ENCODE measurements around the gene E2F4.

E2F4 gene

DNA sequence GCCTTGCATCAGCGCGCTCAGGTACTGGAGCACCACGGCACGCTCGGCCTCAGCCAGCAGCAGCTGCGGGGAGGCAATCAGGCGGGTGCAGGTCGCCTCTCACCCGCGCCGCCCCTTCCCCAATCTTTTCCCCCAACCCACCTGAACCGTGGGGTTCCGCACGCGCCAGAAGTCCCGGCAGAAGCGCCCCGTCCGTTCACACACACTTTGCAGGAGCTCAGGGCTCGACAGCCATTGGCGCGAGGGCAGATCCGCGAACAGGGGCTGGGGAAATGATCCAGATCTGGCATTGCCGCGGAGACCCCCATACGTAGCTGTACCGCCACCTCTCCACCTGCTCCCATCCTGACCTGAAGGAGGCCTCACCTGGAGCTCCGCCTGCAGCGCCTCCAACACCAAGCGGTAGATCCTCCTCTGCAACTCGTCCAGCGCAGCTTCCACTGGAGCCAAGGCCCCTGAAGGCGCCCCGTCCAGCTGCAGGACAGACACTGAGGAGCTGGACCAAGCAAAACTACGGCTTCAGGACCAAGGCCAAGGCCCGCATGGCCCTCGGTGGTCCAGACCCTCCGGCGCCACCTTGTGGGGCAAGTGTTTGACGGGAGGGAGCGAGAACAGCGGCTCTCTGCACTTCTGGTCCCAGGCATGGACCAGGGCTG, 6.8 kb upstream of the E2F4 start:
- no peaks in the 10 kb centered on the region for H3K9me3 ChIP-seq (ENCODE audit: control insufficient read depth in 2 of 2, low read length in 2 of 2)
- H3K4me1 ChIP-seq (ENCODE audit: control insufficient read depth in 2 of 2, insufficient read depth in 2 of 2, low read length in 2 of 2), result peaks cover 24% of the 10 kb centered on the region in 2 donors
- no peaks in the 10 kb centered on the region for H3K36me3 ChIP-seq (ENCODE audit: control insufficient read depth in 2 of 2, insufficient read depth in 2 of 2, low read length in 2 of 2)
- H3K27me3 ChIP-seq (ENCODE audit: control insufficient read depth in 2 of 2, insufficient read depth in 2 of 2, low read length in 2 of 2), result peaks cover 0 to 2% of the 10 kb centered on the region in 2 donors
- H3K9ac ChIP-seq (ENCODE audit: low read depth in 1 of 2, low read length in 2 of 2), result peak overlapping the region; percentile 14 to 93
- H3K27ac ChIP-seq (ENCODE audit: low read depth in 2 of 2, low read length in 2 of 2), result no peak overlapping the region
- peak overlapping the region; percentile 64 to 92 for H3K4me3 ChIP-seq (ENCODE audit: low read length in 2 of 2)

DNA sequence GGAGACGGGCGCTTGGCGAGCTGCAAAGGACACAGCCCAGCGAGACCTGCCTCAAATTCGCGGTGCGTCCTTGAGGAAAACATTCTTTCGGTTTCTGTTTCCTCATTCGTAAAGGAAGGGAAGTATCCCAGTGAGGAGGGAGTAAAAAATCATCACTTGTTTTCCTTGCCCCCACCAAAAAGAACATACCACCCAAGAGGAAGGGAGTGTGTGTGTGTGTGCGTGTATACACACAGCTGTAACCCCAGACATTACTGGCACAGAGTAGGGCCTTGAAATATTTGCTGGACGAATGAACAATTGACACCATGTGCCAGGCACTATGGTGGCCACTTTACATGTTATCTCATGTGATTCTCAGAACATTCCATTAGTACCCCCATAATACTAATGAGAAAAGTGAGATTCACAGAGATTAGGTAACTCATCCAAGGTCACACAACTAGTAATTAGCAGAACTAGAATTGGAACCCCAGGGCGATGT, 6.3 kb upstream of the E2F4 start:
- peak overlapping the region; percentile 14 for H3K9ac ChIP-seq (ENCODE audit: low read depth in 1 of 2, low read length in 2 of 2)
- H3K4me1 ChIP-seq (ENCODE audit: control insufficient read depth in 2 of 2, insufficient read depth in 2 of 2, low read length in 2 of 2), result peaks cover 26 to 29% of the 10 kb centered on the region in 2 donors
- no peaks in the 10 kb centered on the region for H3K36me3 ChIP-seq (ENCODE audit: control insufficient read depth in 2 of 2, insufficient read depth in 2 of 2, low read length in 2 of 2)
- peaks cover 0 to 2% of the 10 kb centered on the region in 2 donors for H3K27me3 ChIP-seq (ENCODE audit: control insufficient read depth in 2 of 2, insufficient read depth in 2 of 2, low read length in 2 of 2)
- no peaks in the 10 kb centered on the region for H3K9me3 ChIP-seq (ENCODE audit: control insufficient read depth in 2 of 2, low read length in 2 of 2)
- H3K27ac ChIP-seq (ENCODE audit: low read depth in 2 of 2, low read length in 2 of 2), result no peak overlapping the region
- peak overlapping the region in 1 of 2 donors; percentile 64 for H3K4me3 ChIP-seq (ENCODE audit: low read length in 2 of 2)

DNA sequence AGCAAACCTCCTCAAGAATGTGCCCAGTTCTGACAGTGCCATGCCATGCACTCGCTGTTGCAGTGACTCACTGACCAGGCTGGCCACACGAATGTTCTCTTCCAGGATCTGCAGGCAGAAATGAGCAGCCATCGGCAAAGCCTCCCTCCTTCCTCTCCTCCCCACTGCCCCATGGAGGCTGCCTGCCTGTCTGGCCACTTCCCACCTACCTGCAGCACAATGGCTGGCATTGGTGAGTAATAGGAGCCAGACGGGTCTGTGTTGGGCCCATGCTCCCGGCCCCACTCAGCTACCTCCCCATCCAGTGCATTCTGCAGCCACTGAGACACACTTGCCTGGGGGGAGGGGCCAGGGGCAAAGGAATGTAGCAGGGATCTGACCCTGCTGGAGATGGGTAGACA, 5.4 kb upstream of the E2F4 start:
- Histone ChIP-seq H3K27me3 (ENCODE audit: control insufficient read depth in 2 of 2, insufficient read depth in 2 of 2, low read length in 2 of 2) (peaks cover 0 to 2% of the 10 kb centered on the region in 2 donors), H3K4me1 (ENCODE audit: control insufficient read depth in 2 of 2, insufficient read depth in 2 of 2, low read length in 2 of 2) (peaks cover 31 to 32% of the 10 kb centered on the region in 2 donors), H3K9ac (ENCODE audit: low read depth in 1 of 2, low read length in 2 of 2) (no peak overlapping the region), H3K4me3 (ENCODE audit: low read length in 2 of 2) (no peak overlapping the region), H3K27ac (ENCODE audit: low read depth in 2 of 2, low read length in 2 of 2) (no peak overlapping the region), H3K9me3 (ENCODE audit: control insufficient read depth in 2 of 2, low read length in 2 of 2) (no peaks in the 10 kb centered on the region), H3K36me3 (ENCODE audit: control insufficient read depth in 2 of 2, insufficient read depth in 2 of 2, low read length in 2 of 2) (no peaks in the 10 kb centered on the region)

DNA sequence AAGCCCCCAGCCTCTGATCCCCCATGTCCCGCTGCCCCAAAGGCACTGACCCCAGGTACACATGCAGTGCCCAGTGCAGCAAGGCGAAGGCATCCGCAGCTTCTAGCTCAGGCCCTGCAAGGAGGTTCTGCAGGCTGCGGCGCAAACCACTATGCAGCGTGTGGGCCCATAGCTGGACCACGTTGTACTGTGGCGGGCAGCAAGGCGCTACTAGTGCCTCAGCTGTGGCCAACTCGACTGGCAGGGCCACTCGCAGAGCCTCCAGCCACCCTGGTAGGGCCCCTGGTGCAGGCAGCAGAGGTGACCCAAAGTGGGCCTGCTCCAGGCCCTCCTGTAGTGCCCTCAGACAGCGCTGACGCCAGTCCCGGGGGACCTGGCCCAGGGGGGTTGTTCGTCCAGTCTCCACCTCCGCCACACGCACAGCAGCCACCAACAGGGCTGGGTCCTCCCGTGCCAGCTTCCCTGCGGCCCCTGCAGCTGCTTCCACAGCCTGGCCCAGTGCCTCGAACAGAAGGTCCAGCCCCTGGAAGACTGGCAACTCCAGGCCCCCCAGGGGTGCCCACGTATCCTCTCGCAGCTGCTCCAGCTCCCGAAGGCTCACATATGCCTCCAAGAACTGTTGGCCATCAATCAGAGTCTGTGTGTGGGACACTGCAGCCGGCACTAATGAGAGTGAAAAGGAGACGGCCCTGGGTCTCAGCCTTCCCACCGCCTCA, 4.6 kb upstream of the E2F4 start:
- Histone ChIP-seq H3K9ac (ENCODE audit: low read depth in 1 of 2, low read length in 2 of 2) (no peak overlapping the region), H3K27me3 (ENCODE audit: control insufficient read depth in 2 of 2, insufficient read depth in 2 of 2, low read length in 2 of 2) (peaks cover 0 to 2% of the 10 kb centered on the region in 2 donors), H3K9me3 (ENCODE audit: control insufficient read depth in 2 of 2, low read length in 2 of 2) (no peaks in the 10 kb centered on the region), H3K27ac (ENCODE audit: low read depth in 2 of 2, low read length in 2 of 2) (no peak overlapping the region), H3K4me3 (ENCODE audit: low read length in 2 of 2) (no peak overlapping the region), H3K4me1 (ENCODE audit: control insufficient read depth in 2 of 2, insufficient read depth in 2 of 2, low read length in 2 of 2) (peaks cover 34 to 35% of the 10 kb centered on the region in 2 donors), H3K36me3 (ENCODE audit: control insufficient read depth in 2 of 2, insufficient read depth in 2 of 2, low read length in 2 of 2) (no peaks in the 10 kb centered on the region)

- Histone ChIP-seq H3K9me3 (ENCODE audit: control insufficient read depth in 2 of 2, low read length in 2 of 2) (no peaks in the 10 kb centered on the region), H3K36me3 (ENCODE audit: control insufficient read depth in 2 of 2, insufficient read depth in 2 of 2, low read length in 2 of 2) (peaks cover 0 to 2% of the 10 kb centered on the region in 2 donors), H3K9ac (ENCODE audit: low read depth in 1 of 2, low read length in 2 of 2) (no peak overlapping the region), H3K4me3 (ENCODE audit: low read length in 2 of 2) (no peak overlapping the region), H3K27me3 (ENCODE audit: control insufficient read depth in 2 of 2, insufficient read depth in 2 of 2, low read length in 2 of 2) (peaks cover 0 to 2% of the 10 kb centered on the region in 2 donors), H3K27ac (ENCODE audit: low read depth in 2 of 2, low read length in 2 of 2) (no peak overlapping the region), H3K4me1 (ENCODE audit: control insufficient read depth in 2 of 2, insufficient read depth in 2 of 2, low read length in 2 of 2) (peaks cover 39% of the 10 kb centered on the region in 2 donors)
Measured at GRCh38 chr16:67188323-67188722, 3.6 kb upstream of the E2F4 start.

DNA sequence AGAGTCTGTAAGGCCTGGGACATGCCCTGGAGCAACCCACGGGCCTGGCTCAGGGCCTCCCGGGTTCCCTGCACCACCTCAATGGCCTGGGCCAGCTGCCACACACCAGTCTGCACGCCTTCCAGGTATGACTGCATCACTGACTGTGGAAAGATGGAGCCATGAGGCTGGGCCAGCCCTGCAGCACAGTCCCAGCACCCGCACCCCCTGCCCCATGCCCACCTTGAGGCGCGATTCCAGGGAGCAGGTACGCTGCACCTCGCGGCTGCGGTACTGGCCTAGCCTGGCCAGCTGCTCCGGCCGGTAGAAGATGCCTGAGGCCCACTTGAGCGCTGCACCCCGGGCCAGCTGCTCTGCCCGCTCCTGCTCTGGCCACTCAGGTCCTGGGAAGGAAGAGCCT, 3.2 kb upstream of the E2F4 start:
- Histone ChIP-seq H3K9me3 (ENCODE audit: control insufficient read depth in 2 of 2, low read length in 2 of 2) (no peaks in the 10 kb centered on the region), H3K36me3 (ENCODE audit: control insufficient read depth in 2 of 2, insufficient read depth in 2 of 2, low read length in 2 of 2) (peaks cover 3 to 6% of the 10 kb centered on the region in 2 donors), H3K27me3 (ENCODE audit: control insufficient read depth in 2 of 2, insufficient read depth in 2 of 2, low read length in 2 of 2) (peaks cover 0 to 2% of the 10 kb centered on the region in 2 donors), H3K4me1 (ENCODE audit: control insufficient read depth in 2 of 2, insufficient read depth in 2 of 2, low read length in 2 of 2) (peaks cover 41 to 42% of the 10 kb centered on the region in 2 donors), H3K4me3 (ENCODE audit: low read length in 2 of 2) (no peak overlapping the region), H3K9ac (ENCODE audit: low read depth in 1 of 2, low read length in 2 of 2) (no peak overlapping the region), H3K27ac (ENCODE audit: low read depth in 2 of 2, low read length in 2 of 2) (no peak overlapping the region)

GRCh38 chr16:67190041-67190440, 1.9 kb upstream of the E2F4 start, which contains the start of gene EXOC3L1:
Gene EXOC3L1 (minus strand): TSS chr16:67190136. CDS start chr16:67189676, 460 bp downstream.
- no peak within 1 kb of the TSS for H3K4me3 ChIP-seq (ENCODE audit: low read length in 2 of 2)
- H3K27me3 ChIP-seq (ENCODE audit: control insufficient read depth in 2 of 2, insufficient read depth in 2 of 2, low read length in 2 of 2), result peaks cover 0 to 2% of the 10 kb centered on the region in 2 donors
- peaks cover 9 to 17% of the 10 kb centered on the region in 2 donors for H3K36me3 ChIP-seq (ENCODE audit: control insufficient read depth in 2 of 2, insufficient read depth in 2 of 2, low read length in 2 of 2)
- H3K9ac ChIP-seq (ENCODE audit: low read depth in 1 of 2, low read length in 2 of 2), result no peak within 1 kb of the TSS
- no peaks in the 10 kb centered on the region for H3K9me3 ChIP-seq (ENCODE audit: control insufficient read depth in 2 of 2, low read length in 2 of 2)
- H3K27ac ChIP-seq (ENCODE audit: low read depth in 2 of 2, low read length in 2 of 2), result no peak within 1 kb of the TSS
- peaks cover 34 to 35% of the 10 kb centered on the region in 2 donors for H3K4me1 ChIP-seq (ENCODE audit: control insufficient read depth in 2 of 2, insufficient read depth in 2 of 2, low read length in 2 of 2)

DNA sequence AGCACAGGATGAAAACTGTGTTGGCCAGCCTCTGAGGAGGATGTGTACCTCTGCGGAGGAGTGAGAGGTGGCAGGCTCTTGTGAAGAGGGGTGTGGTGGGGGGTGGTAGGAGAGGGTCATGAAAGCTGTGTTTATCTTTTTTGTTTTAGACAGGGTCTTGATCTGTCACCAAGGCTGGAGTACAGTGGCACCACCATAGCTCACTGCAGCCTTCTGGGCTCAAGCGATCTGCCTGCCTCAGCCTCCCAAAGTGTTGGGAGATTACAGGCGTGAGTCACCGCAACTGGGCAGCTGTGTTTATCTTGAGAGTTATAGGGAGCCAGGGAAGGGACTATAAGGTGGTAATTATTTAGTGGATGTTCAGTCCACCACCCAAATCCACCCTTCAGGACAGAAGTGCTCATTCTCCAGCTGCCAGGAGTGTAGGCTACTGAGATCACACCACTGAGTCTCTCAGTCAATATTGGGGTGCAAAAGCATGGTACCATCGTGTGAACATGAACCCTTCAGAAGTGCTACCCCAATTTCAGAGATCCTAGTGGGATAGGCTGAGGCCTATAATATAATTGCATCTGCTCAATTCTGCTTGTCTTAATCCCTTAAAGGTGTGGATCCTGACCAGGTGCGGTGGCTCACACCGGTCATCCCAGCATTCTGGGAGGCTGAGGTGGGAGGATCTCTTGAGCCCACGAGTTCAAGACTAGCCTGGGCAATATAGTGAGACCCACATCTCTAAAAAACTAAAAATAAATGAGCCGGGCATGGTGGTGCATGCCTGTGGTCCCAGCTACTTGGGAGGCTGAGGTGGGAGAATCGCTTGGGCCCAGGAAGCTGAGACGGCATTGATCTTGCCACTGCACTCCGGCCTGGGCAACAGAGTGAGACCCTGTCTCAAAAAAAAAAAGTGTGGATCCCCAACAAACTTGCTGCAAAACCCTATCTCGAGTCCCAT, 1.2 kb upstream of the E2F4 start:
- H3K4me3 ChIP-seq (ENCODE audit: low read length in 2 of 2), result no peak overlapping the region

GRCh38 chr16:67191411-67191994, 452 bp upstream of the E2F4 start:
- Histone ChIP-seq H3K4me3 (ENCODE audit: low read length in 2 of 2) (peak overlapping the region; percentile 57 to 90), H3K27ac (ENCODE audit: low read depth in 2 of 2, low read length in 2 of 2) (no peak overlapping the region), H3K27me3 (ENCODE audit: control insufficient read depth in 2 of 2, insufficient read depth in 2 of 2, low read length in 2 of 2) (no peaks in the 10 kb centered on the region), H3K9ac (ENCODE audit: low read depth in 1 of 2, low read length in 2 of 2) (no peak overlapping the region), H3K36me3 (ENCODE audit: control insufficient read depth in 2 of 2, insufficient read depth in 2 of 2, low read length in 2 of 2) (peaks cover 24 to 30% of the 10 kb centered on the region in 2 donors), H3K4me1 (ENCODE audit: control insufficient read depth in 2 of 2, insufficient read depth in 2 of 2, low read length in 2 of 2) (peaks cover 26 to 28% of the 10 kb centered on the region in 2 donors), H3K9me3 (ENCODE audit: control insufficient read depth in 2 of 2, low read length in 2 of 2) (no peaks in the 10 kb centered on the region)

More for the DNA sequence above, 1.2 kb upstream of the E2F4 start:
- Histone ChIP-seq H3K27me3 (ENCODE audit: control insufficient read depth in 2 of 2, insufficient read depth in 2 of 2, low read length in 2 of 2) (peaks cover 0 to 2% of the 10 kb centered on the region in 2 donors), H3K27ac (ENCODE audit: low read depth in 2 of 2, low read length in 2 of 2) (no peak overlapping the region), H3K9me3 (ENCODE audit: control insufficient read depth in 2 of 2, low read length in 2 of 2) (no peaks in the 10 kb centered on the region), H3K36me3 (ENCODE audit: control insufficient read depth in 2 of 2, insufficient read depth in 2 of 2, low read length in 2 of 2) (peaks cover 16 to 23% of the 10 kb centered on the region in 2 donors), H3K4me1 (ENCODE audit: control insufficient read depth in 2 of 2, insufficient read depth in 2 of 2, low read length in 2 of 2) (peaks cover 28% of the 10 kb centered on the region in 2 donors), H3K9ac (ENCODE audit: low read depth in 1 of 2, low read length in 2 of 2) (no peak overlapping the region)

Measured in mucosa of rectum (tissue), 2 donors.